ENCODE data around the gene KCNK7.

- TF ChIP-seq POLR2A (IDR thresholded peaks at IDR 0.05; ENCODE audit: extremely low read depth, insufficient read length) (no peak), CTCF (IDR thresholded peaks at IDR 0.05; ENCODE audit: low read depth, low read length) (no peak)
Observed at GRCh38 chr11:65637032-65637557, 41.5 kb upstream of the KCNK7 start.

Data from NB4 (cell line).